Breast epithelium (tissue), 3 donors: ENCODE results near the gene LEMD1.

ENCODE experiments used
- POLR2A ChIP-seq: fragments of 450-650 bp; IDR thresholded peaks from one replicate; pipeline ENCODE4 v1.6.1; 2016; ENCODE audit warnings: antibody characterized with exemption, mild to moderate bottlenecking, moderate library complexity
- POLR2AphosphoS5 ChIP-seq, 3 donors: sonication (generic); formaldehyde crosslinking; IDR thresholded peaks; one replicate each; pipeline ENCODE4 v1.6.1; 2017; ENCODE audit warnings: antibody characterized with exemption in 3 of 3
- TF ChIP-seq, protein P1 (sequence below), 3 donors: fragments of 450-650 bp; IDR thresholded peaks; one replicate each; pipeline ENCODE4 v1.5.1; 2016 to 2017; ENCODE audit warnings: antibody characterized with exemption in 3 of 3, mild to moderate bottlenecking in 3 of 3, moderate library complexity in 3 of 3

DNA sequence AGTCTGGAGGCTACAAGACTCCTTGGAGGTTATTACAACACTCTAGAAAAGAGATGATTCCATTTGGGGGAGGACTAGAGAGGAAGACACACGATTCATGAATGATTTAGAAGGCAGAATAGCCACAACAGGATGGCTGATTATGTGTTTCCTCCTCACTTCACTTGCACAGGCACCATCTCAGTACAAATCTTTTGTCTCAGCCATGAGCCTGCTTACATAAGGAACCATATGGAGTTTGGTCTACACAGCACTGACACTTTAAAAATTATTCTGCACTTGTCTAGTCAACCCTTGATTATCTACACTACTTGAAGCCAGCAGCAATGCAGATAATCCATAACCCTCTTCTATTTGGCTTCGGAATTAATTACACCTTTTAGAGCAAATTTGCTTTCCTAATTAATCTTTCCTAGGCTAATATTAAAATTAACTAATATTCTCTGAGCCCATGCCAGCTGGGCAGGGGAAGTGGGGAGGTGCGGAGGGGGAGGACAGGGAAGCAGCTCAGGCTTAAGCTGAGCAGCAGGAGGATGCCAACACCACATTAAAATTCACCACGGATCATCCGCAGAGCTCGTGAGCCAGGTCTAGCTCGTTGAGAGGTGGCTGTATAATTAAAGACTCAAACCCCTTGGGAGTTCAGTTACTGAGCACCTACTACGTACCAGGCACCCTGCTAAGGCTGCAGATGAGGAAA lies 3.2 kb upstream of the LEMD1 start:
- no peak for TF ChIP-seq POLR2AphosphoS5 (IDR thresholded peaks at IDR 0.05)
- TF ChIP-seq, protein P1, sequence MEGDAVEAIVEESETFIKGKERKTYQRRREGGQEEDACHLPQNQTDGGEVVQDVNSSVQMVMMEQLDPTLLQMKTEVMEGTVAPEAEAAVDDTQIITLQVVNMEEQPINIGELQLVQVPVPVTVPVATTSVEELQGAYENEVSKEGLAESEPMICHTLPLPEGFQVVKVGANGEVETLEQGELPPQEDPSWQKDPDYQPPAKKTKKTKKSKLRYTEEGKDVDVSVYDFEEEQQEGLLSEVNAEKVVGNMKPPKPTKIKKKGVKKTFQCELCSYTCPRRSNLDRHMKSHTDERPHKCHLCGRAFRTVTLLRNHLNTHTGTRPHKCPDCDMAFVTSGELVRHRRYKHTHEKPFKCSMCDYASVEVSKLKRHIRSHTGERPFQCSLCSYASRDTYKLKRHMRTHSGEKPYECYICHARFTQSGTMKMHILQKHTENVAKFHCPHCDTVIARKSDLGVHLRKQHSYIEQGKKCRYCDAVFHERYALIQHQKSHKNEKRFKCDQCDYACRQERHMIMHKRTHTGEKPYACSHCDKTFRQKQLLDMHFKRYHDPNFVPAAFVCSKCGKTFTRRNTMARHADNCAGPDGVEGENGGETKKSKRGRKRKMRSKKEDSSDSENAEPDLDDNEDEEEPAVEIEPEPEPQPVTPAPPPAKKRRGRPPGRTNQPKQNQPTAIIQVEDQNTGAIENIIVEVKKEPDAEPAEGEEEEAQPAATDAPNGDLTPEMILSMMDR (IDR thresholded peaks at IDR 0.05) = no peak
- no peak for TF ChIP-seq POLR2A
